ENCODE measurements around the gene RNF182. TPM values are rescaled to one million over a fixed set of nuclear protein-coding genes. Genes with fewer than 3 reads are reported as not detected.

The RNF182 gene
- total and polyA plus RNA-seq, 2 experiments from 2014 or later = 1.8 to 2.7 TPM

- Histone ChIP-seq H3K27ac (no peak overlapping the region), H3K4me1 (ENCODE audit: insufficient read depth) (peaks cover 4% of the 10 kb centered on the region; the same call in 1 of the 2 replicates), H3K36me3 (ENCODE audit: low read depth) (no peaks in the 10 kb centered on the region), H4K20me1 (ENCODE audit: insufficient read depth) (no peaks in the 10 kb centered on the region), H3K4me3 (no peak overlapping the region), H3K9ac (no peak overlapping the region), H3K4me2 (ENCODE audit: unreplicated experiment) (no peak overlapping the region), H3K9me2 (ENCODE audit: insufficient read depth) (no peaks in the 10 kb centered on the region), H3K27me3 (replicated peaks; ENCODE audit: insufficient read depth) (no peaks in the 10 kb centered on the region), H3K9me3 (ENCODE audit: low read depth) (no peaks in the 10 kb centered on the region), H3F3A (ENCODE audit: insufficient read depth) (no peaks in the 10 kb centered on the region), H2AFZ (no peak overlapping the region), H3K79me2 (ENCODE audit: insufficient read depth) (no peaks in the 10 kb centered on the region)
- TF ChIP-seq EZH2 (IDR thresholded peaks at IDR 0.05; ENCODE audit: insufficient read depth, poor library complexity, severe bottlenecking) = no peak
- no peak for TF ChIP-seq EZH2phosphoT487 (IDR thresholded peaks at IDR 0.05; ENCODE audit: insufficient read depth, low read depth)
- DNase-seq = no peak
- in situ Hi-C loops (cut with MboI) = no loop called here
Measured at GRCh38 chr6:13947611-13948178, 22.9 kb downstream of the RNF182 start.

- WGBS, 2 experiments (ENCODE audit: low coverage in 1 of 2, low lambda C conversion rate in 2 of 2, missing lambda C conversion rate in 2 of 2) = 70 to 76% methylated on average over 7 of the region's 7 CpGs
- no peaks in the 10 kb centered on the region for H3F3A ChIP-seq (ENCODE audit: insufficient read depth)
- in situ Hi-C loops (cut with MboI) = no loop called here
- DNase-seq = no peak
- H3K27me3 ChIP-seq (replicated peaks; ENCODE audit: insufficient read depth) = no peaks in the 10 kb centered on the region
- no peaks in the 10 kb centered on the region for H3K79me2 ChIP-seq (ENCODE audit: insufficient read depth)
- no peak overlapping the region for H3K27ac ChIP-seq
- no peak overlapping the region for H2AFZ ChIP-seq
- no peaks in the 10 kb centered on the region for H3K36me3 ChIP-seq (ENCODE audit: low read depth)
- no peaks in the 10 kb centered on the region for H3K9me3 ChIP-seq (ENCODE audit: low read depth)
- no peaks in the 10 kb centered on the region for H3K9me2 ChIP-seq (ENCODE audit: insufficient read depth)
- H3K4me3 ChIP-seq = no peak overlapping the region
- H4K20me1 ChIP-seq (ENCODE audit: insufficient read depth) = no peaks in the 10 kb centered on the region
- H3K9ac ChIP-seq = no peak overlapping the region
- H3K4me2 ChIP-seq (ENCODE audit: unreplicated experiment) = no peak overlapping the region
- TF ChIP-seq EZH2 (IDR thresholded peaks at IDR 0.05; ENCODE audit: insufficient read depth, poor library complexity, severe bottlenecking) = no peak
- no peak for TF ChIP-seq EZH2phosphoT487 (IDR thresholded peaks at IDR 0.05; ENCODE audit: insufficient read depth, low read depth)
- H3K4me1 ChIP-seq (ENCODE audit: insufficient read depth) = peaks cover 14% of the 10 kb centered on the region; the same call in 1 of the 2 replicates
Measured at GRCh38 chr6:13952101-13952500, 27.3 kb downstream of the RNF182 start.

- no peak overlapping the region for H3K4me3 ChIP-seq
- H3K4me1 ChIP-seq (ENCODE audit: insufficient read depth) = peaks cover 14% of the 10 kb centered on the region; the same call in 1 of the 2 replicates
- no peak overlapping the region for H2AFZ ChIP-seq
- no peaks in the 10 kb centered on the region for H3K9me3 ChIP-seq (ENCODE audit: low read depth)
- DNase-seq = peak; percentile 56
- WGBS, 2 experiments (ENCODE audit: low coverage in 1 of 2, low lambda C conversion rate in 2 of 2, missing lambda C conversion rate in 2 of 2) = 94 to 95% methylated on average over 2 of the region's 2 CpGs
- no peak overlapping the region for H3K9ac ChIP-seq
- no peak for TF ChIP-seq EZH2 (IDR thresholded peaks at IDR 0.05; ENCODE audit: insufficient read depth, poor library complexity, severe bottlenecking)
- no peak for TF ChIP-seq EZH2phosphoT487 (IDR thresholded peaks at IDR 0.05; ENCODE audit: insufficient read depth, low read depth)
- no peak overlapping the region for H3K27ac ChIP-seq
- peak overlapping the region; percentile 6 for H3K4me2 ChIP-seq (ENCODE audit: unreplicated experiment)
- H3K36me3 ChIP-seq (ENCODE audit: low read depth) = no peaks in the 10 kb centered on the region
- no peaks in the 10 kb centered on the region for H3K27me3 ChIP-seq (replicated peaks; ENCODE audit: insufficient read depth)
- no peaks in the 10 kb centered on the region for H3K79me2 ChIP-seq (ENCODE audit: insufficient read depth)
- H3F3A ChIP-seq (ENCODE audit: insufficient read depth) = no peaks in the 10 kb centered on the region
- in situ Hi-C loops (cut with MboI) = no loop called here
- no peaks in the 10 kb centered on the region for H4K20me1 ChIP-seq (ENCODE audit: insufficient read depth)
- no peaks in the 10 kb centered on the region for H3K9me2 ChIP-seq (ENCODE audit: insufficient read depth)
Measured at GRCh38 chr6:13953061-13953705, 28.4 kb downstream of the RNF182 start.

- TF ChIP-seq EZH2phosphoT487 (IDR thresholded peaks at IDR 0.05; ENCODE audit: insufficient read depth, low read depth) (no peak), EZH2 (IDR thresholded peaks at IDR 0.05; ENCODE audit: insufficient read depth, poor library complexity, severe bottlenecking) (no peak)
- Histone ChIP-seq H3K4me1 (ENCODE audit: insufficient read depth) (no peaks in the 10 kb centered on the region), H3F3A (ENCODE audit: insufficient read depth) (no peaks in the 10 kb centered on the region), H3K79me2 (ENCODE audit: insufficient read depth) (no peaks in the 10 kb centered on the region), H3K4me2 (ENCODE audit: unreplicated experiment) (no peak overlapping the region), H3K9me2 (ENCODE audit: insufficient read depth) (no peaks in the 10 kb centered on the region; the same call in 1 of the 2 replicates), H2AFZ (no peak overlapping the region), H3K9ac (no peak overlapping the region), H3K9me3 (ENCODE audit: low read depth) (no peaks in the 10 kb centered on the region), H3K27ac (no peak overlapping the region), H4K20me1 (ENCODE audit: insufficient read depth) (no peaks in the 10 kb centered on the region), H3K27me3 (replicated peaks; ENCODE audit: insufficient read depth) (no peaks in the 10 kb centered on the region), H3K36me3 (ENCODE audit: low read depth) (no peaks in the 10 kb centered on the region), H3K4me3 (no peak overlapping the region)
- DNase-seq = no peak
- in situ Hi-C loops (cut with MboI) = no loop called here
- WGBS, 2 experiments (ENCODE audit: low coverage in 1 of 2, low lambda C conversion rate in 2 of 2, missing lambda C conversion rate in 2 of 2) = 81 to 88% methylated on average over 4 of the region's 4 CpGs
Measured at GRCh38 chr6:13965582-13966127, 40.9 kb downstream of the RNF182 start.

Data from GM23248 (cell line).